Measurements from ENCODE around the gene PTGIS.

DNA sequence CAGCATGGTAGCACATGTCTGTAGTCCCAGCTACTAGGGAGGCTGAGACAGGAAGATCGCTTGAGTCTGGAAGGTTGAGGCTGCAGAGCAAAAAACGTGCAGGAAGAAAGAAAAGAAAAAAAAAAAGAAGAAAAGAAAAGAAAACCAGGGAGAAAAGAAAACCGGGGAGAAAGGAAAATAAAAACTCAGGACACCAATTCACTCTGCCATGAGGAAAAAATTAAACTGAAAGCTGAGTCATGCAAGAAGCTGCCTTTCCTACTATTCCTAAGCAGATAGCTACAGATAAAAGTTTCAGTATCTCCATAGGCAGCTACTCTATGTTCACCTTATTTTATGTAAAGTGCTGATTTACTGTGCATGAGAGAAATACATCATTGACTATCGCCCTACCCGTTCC is 10.5 kb downstream of the PTGIS start:
- TF ChIP-seq, protein P1, sequence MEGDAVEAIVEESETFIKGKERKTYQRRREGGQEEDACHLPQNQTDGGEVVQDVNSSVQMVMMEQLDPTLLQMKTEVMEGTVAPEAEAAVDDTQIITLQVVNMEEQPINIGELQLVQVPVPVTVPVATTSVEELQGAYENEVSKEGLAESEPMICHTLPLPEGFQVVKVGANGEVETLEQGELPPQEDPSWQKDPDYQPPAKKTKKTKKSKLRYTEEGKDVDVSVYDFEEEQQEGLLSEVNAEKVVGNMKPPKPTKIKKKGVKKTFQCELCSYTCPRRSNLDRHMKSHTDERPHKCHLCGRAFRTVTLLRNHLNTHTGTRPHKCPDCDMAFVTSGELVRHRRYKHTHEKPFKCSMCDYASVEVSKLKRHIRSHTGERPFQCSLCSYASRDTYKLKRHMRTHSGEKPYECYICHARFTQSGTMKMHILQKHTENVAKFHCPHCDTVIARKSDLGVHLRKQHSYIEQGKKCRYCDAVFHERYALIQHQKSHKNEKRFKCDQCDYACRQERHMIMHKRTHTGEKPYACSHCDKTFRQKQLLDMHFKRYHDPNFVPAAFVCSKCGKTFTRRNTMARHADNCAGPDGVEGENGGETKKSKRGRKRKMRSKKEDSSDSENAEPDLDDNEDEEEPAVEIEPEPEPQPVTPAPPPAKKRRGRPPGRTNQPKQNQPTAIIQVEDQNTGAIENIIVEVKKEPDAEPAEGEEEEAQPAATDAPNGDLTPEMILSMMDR (IDR thresholded peaks at IDR 0.05) = no peak
- TF ChIP-seq POLR2A (IDR thresholded peaks at IDR 0.05) = no peak

Measured in right lobe of liver (tissue), 4 donors.